Spleen (tissue), 11 donors: ENCODE measurements around the gene ZKSCAN3. TPM values are rescaled to one million over a fixed set of nuclear protein-coding genes. Genes with fewer than 3 reads are reported as not detected.
"Not testable (repeated sequence)": the region's sequence is repeated elsewhere in the genome, so short reads cannot be mapped to it uniquely, and the experiment has no call there.

Source experiments
- DNase-seq: peaks from one replicate; pipeline ENCODE4 v3.0.0-alpha.2; 2020
- H3K27ac ChIP-seq, 8 donors: fragments of 200-600 bp; sonication (generic) in 7 of 8; 1 replicate in 4 of 8; 2 replicates in 4 of 8; pipeline versions ENCODE4 v1.5.0 to v1.8.0; 2016 to 2021; ENCODE audit warnings: inconsistent platforms in 4 of 8, mild to moderate bottlenecking in 4 of 8, moderate library complexity in 1 of 8
- H3K27me3 ChIP-seq, 7 donors: fragments of 200-600 bp; sonication (generic) in 6 of 7; replicated peaks in 1 of 7; 1 replicate in 4 of 7; 2 replicates in 3 of 7; pipeline versions ENCODE4 v1.5.0 to v1.8.0; 2016 to 2021; ENCODE audit warnings: inconsistent platforms in 3 of 7, mild to moderate bottlenecking in 1 of 7
- H3K36me3 ChIP-seq, 6 donors: fragments of 200-600 bp; sonication (generic) in 5 of 6; 1 replicate in 4 of 6; 2 replicates in 2 of 6; pipeline versions ENCODE4 v1.5.0 to v1.8.0; 2016 to 2021; ENCODE audit warnings: inconsistent platforms in 2 of 6
- H3K4me1 ChIP-seq, 6 donors: fragments of 200-600 bp; sonication (generic) in 5 of 6; 1 replicate in 3 of 6; 2 replicates in 3 of 6; pipeline versions ENCODE4 v1.5.0 to v1.8.0; 2016 to 2021; ENCODE audit warnings: inconsistent platforms in 3 of 6
- H3K4me3 ChIP-seq, 8 donors: fragments of 200-600 bp; sonication (generic) in 7 of 8; 1 replicate in 4 of 8; 2 replicates in 4 of 8; pipeline versions ENCODE4 v1.5.0 to v1.8.0; 2016 to 2021; ENCODE audit warnings: inconsistent platforms in 4 of 8, mild to moderate bottlenecking in 4 of 8, moderate library complexity in 2 of 8
- H3K9me3 ChIP-seq, 8 donors: fragments of 200-600 bp; sonication (generic) in 7 of 8; 1 replicate in 4 of 8; 2 replicates in 4 of 8; pipeline versions ENCODE4 v1.5.0 to v1.8.0; 2016 to 2021; ENCODE audit warnings: inconsistent platforms in 4 of 8
- CTCF ChIP-seq, 11 experiments: fragments of 200-600 bp in 7 of 11; fragments of 450-650 bp in 4 of 11; sonication (generic) in 4 of 11; IDR thresholded peaks in 8 of 11; conservative IDR thresholded peaks in 3 of 11; 1 replicate in 7 of 11; 2 replicates in 4 of 11; pipeline versions ENCODE4 v1.4.0 to v1.8.0; 2016 to 2021; ENCODE audit warnings: antibody characterized with exemption in 11 of 11, inconsistent platforms in 4 of 11, mild to moderate bottlenecking in 1 of 11
- POLR2A ChIP-seq, 3 donors: fragments of 450-650 bp; IDR thresholded peaks; one replicate each; pipeline ENCODE4 v1.5.1; 2017; ENCODE audit warnings: antibody characterized with exemption in 3 of 3, mild to moderate bottlenecking in 1 of 3
- POLR2AphosphoS5 ChIP-seq, 3 donors: sonication (generic); formaldehyde crosslinking; IDR thresholded peaks; one replicate each; pipeline ENCODE4 v1.5.1; 2017; ENCODE audit warnings: antibody characterized with exemption in 3 of 3
- whole genome bisulfite sequencing, 5 donors: extraction: QIAGEN DNeasy Blood & Tissue Kit in 3 of 5; methylation state at CpG; one replicate each; pipeline versions ENCODE4 v1.1.5 to v1.1.7; 2013 to 2018; 5-methylcytosine and 5-hydroxymethylcytosine counted together
- intact Hi-C: fragments of 100-400 bp; cut with DNase I; formaldehyde crosslinking; loops from one replicate; pipeline ENCODE4 v1.15.0; 2023; ENCODE audit warnings: low total_unique reads
- polyA plus RNA-seq, 3 donors: library from polyadenylated mRNA; stranded (reverse); fragments of 200-250 nt; gene quantifications; one replicate each; pipeline ENCODE4 v1.2.1, GENCODE V29; 2013
- total RNA-seq, 7 donors: library from RNA; depleted of rRNA in 3 of 7; stranded (reverse); fragments of >200 nt in 3 of 7; fragmentation: NEBNext Ultra II Directional in 4 of 7; extraction: Animal tissue kit (Norgen Biotek cat#: 25700) in 4 of 7; gene quantifications; one replicate each; pipeline versions ENCODE4 v1.1.0 to v1.2.1, GENCODE V29; 2016 to 2021
- donor health status: healthy with polysubstance abuse.
- donor health status: DM: no; HTN: no; CAD: no; lungs with moderate emphysema.
- donor health status: DM: no; HTN: no; CAD: no.
- donor health status: Bipolar disorder and iron deficiency.
- donor health status: healthy.
- donor health status: DM: no; HTN: no; CAD: no.
- donor health status: DM: yes; HTN: yes; CAD: no.

ZKSCAN3 gene
- total and polyA plus RNA-seq, 10 donors: 1.0 to 8.4 (median 6.7) TPM

GRCh38 chr6:28357036-28357435, 7.3 kb downstream of the ZKSCAN3 start:
- Histone ChIP-seq H3K4me1 (peaks cover 9 to 41% (median 21%) of the 10 kb centered on the region in 6 donors), H3K27me3 (no peaks in the 10 kb centered on the region), H3K9me3 (no peaks in the 10 kb centered on the region), H3K36me3 (peaks cover 0 to 27% (median 2%) of the 10 kb centered on the region in 6 donors), H3K4me3 (peak overlapping the region in 1 of 8 donors; percentile 76), H3K27ac (peak overlapping the region in 2 of 8 donors; percentile 87 to 88)
- WGBS, 5 donors: 40 to 80% (median 54%) methylated on average over 6 of the region's 6 CpGs
- intact Hi-C loops: loop anchor here (10.0 kb wide), 1 partner anchor 222 kb away; no protein-coding TSS in a partner anchor
- no peak for TF ChIP-seq POLR2A (IDR thresholded peaks at IDR 0.05)
- DNase-seq: no peak

- Histone ChIP-seq H3K36me3 (peaks cover 0 to 52% (median 18%) of the 10 kb centered on the region in 6 donors), H3K4me1 (peaks cover 9 to 30% (median 19%) of the 10 kb centered on the region in 6 donors)
- not testable (repeated sequence) for H3K9me3 ChIP-seq, DNase-seq, H3K4me3 ChIP-seq, H3K27me3 ChIP-seq, H3K27ac ChIP-seq
- WGBS, 5 donors: 93 to 100% (median 96%) methylated on average over 13 to 14 of the region's 16 CpGs
- intact Hi-C loops: loop anchor here (10.0 kb wide), 1 partner anchor 225 kb away; no protein-coding TSS in a partner anchor
These were observed 9.8 kb downstream of the ZKSCAN3 start for GRCh38 chr6:28359562-28359961.

- intact Hi-C loops: no loop called here
- peaks cover 4 to 17% (median 8%) of the 10 kb centered on the region in 6 donors for H3K4me1 ChIP-seq
- H3K9me3 ChIP-seq: no peaks in the 10 kb centered on the region
- no peak for DNase-seq
- TF ChIP-seq CTCF (IDR thresholded peaks at IDR 0.05 in 8 of 11, conservative IDR thresholded peaks at IDR 0.05 in 3 of 11): no peak
- peaks cover 3 to 66% (median 31%) of the 10 kb centered on the region in 6 donors for H3K36me3 ChIP-seq
- H3K27me3 ChIP-seq: no peaks in the 10 kb centered on the region
- H3K27ac ChIP-seq: no peak overlapping the region
- 92 to 99% (median 93%) methylated on average over 2 of the region's 2 CpGs for WGBS, 5 donors
- no peak overlapping the region for H3K4me3 ChIP-seq
These were observed 11.2 kb downstream of the ZKSCAN3 start for GRCh38 chr6:28360961-28361360.

GRCh38 chr6:28365590-28365989, 15.8 kb downstream of the ZKSCAN3 start:
- DNase-seq, intact Hi-C loops, H3K27ac ChIP-seq, H3K4me3 ChIP-seq, H3K9me3 ChIP-seq, H3K27me3 ChIP-seq: not testable (repeated sequence)
- Histone ChIP-seq H3K4me1 (peaks cover 0 to 11% (median 2%) of the 10 kb centered on the region in 6 donors), H3K36me3 (peaks cover 3 to 72% (median 36%) of the 10 kb centered on the region in 6 donors)
- WGBS, 5 donors: 91 to 97% (median 95%) methylated on average over 4 of the region's 4 CpGs

- no peak overlapping the region for H3K4me3 ChIP-seq
- no peak for DNase-seq
- peaks cover 3 to 47% (median 27%) of the 10 kb centered on the region in 6 donors for H3K36me3 ChIP-seq
- TF ChIP-seq CTCF (IDR thresholded peaks at IDR 0.05 in 8 of 11, conservative IDR thresholded peaks at IDR 0.05 in 3 of 11) (no peak), POLR2AphosphoS5 (IDR thresholded peaks at IDR 0.05) (no peak)
- WGBS, 5 donors: 62 to 76% (median 68%) methylated on average over 4 of the region's 4 CpGs
- intact Hi-C loops: no loop called here
- H3K27me3 ChIP-seq: no peaks in the 10 kb centered on the region
- peaks cover 0 to 11% (median 2%) of the 10 kb centered on the region in 6 donors for H3K4me1 ChIP-seq
- no peaks in the 10 kb centered on the region for H3K9me3 ChIP-seq
- H3K27ac ChIP-seq: peak overlapping the region in 1 of 8 donors; percentile 20
These were observed 18.8 kb downstream of the ZKSCAN3 start for GRCh38 chr6:28368522-28368921.

GRCh38 chr6:28369463-28369862, 19.7 kb downstream of the ZKSCAN3 start:
- TF ChIP-seq POLR2AphosphoS5 (IDR thresholded peaks at IDR 0.05): no peak
- TF ChIP-seq CTCF (IDR thresholded peaks at IDR 0.05 in 8 of 11, conservative IDR thresholded peaks at IDR 0.05 in 3 of 11): no peak
- no peak for TF ChIP-seq POLR2A (IDR thresholded peaks at IDR 0.05)
- Histone ChIP-seq H3K4me1 (peaks cover 0 to 11% (median 2%) of the 10 kb centered on the region in 6 donors), H3K27ac (no peak overlapping the region), H3K4me3 (no peak overlapping the region), H3K27me3 (no peaks in the 10 kb centered on the region), H3K36me3 (peaks cover 0 to 38% (median 22%) of the 10 kb centered on the region in 6 donors), H3K9me3 (no peaks in the 10 kb centered on the region)
- WGBS, 5 donors: 93 to 98% (median 95%) methylated on average over 3 of the region's 3 CpGs
- intact Hi-C loops: no loop called here
- DNase-seq: no peak
